ENCODE measurements around the gene HSPB8.
"Not testable (repeated sequence)": the region's sequence is repeated elsewhere in the genome, so short reads cannot be mapped to it uniquely, and the experiment has no call there.

Gene HSPB8

GRCh38 chr12:119207063-119207560 lies 28.4 kb downstream of the HSPB8 start:
- DNase-seq = no peak

GRCh38 chr12:119208626-119209061 lies 29.9 kb downstream of the HSPB8 start:
- no peak for DNase-seq

- no peak for DNase-seq
Observed at GRCh38 chr12:119211884-119212283, 33.2 kb downstream of the HSPB8 start.

- DNase-seq = no peak
Observed at GRCh38 chr12:119216084-119216483, 37.4 kb downstream of the HSPB8 start.

GRCh38 chr12:119218875-119219274 lies 40.1 kb downstream of the HSPB8 start:
- not testable (repeated sequence) for DNase-seq

GRCh38 chr12:119222222-119222951 lies 43.7 kb downstream of the HSPB8 start:
- no peak for DNase-seq

GRCh38 chr12:119225454-119225853 lies 46.7 kb downstream of the HSPB8 start:
- no peak for DNase-seq

- DNase-seq = no peak
Observed at GRCh38 chr12:119227292-119227691, 48.6 kb downstream of the HSPB8 start.

- no peak for DNase-seq
Observed at GRCh38 chr12:119229205-119229604, 50.5 kb downstream of the HSPB8 start.

GRCh38 chr12:119229837-119230236 lies 51.1 kb downstream of the HSPB8 start:
- DNase-seq = no peak

GRCh38 chr12:119230807-119231206 lies 52.1 kb downstream of the HSPB8 start:
- DNase-seq = no peak

- DNase-seq = no peak
Observed at GRCh38 chr12:119231774-119232173, 53.0 kb downstream of the HSPB8 start.

GRCh38 chr12:119235197-119235751 lies 56.5 kb downstream of the HSPB8 start:
- DNase-seq = no peak

GRCh38 chr12:119236372-119236771 lies 57.6 kb downstream of the HSPB8 start:
- DNase-seq = no peak

GRCh38 chr12:119239040-119239439 lies 60.3 kb downstream of the HSPB8 start:
- no peak for DNase-seq

GRCh38 chr12:119241049-119241448 lies 62.3 kb downstream of the HSPB8 start:
- no peak for DNase-seq

GRCh38 chr12:119241580-119242169 lies 62.9 kb downstream of the HSPB8 start:
- no peak for DNase-seq
